Breast epithelium (tissue), 4 donors: ENCODE measurements around the gene AMD1. TPM values are rescaled to one million over a fixed set of nuclear protein-coding genes. Genes with fewer than 3 reads are reported as not detected.

ENCODE experiments used
- DNase-seq, 2 donors: peaks; one replicate each; pipeline ENCODE4 v3.0.0-alpha.2; 2019; ENCODE audit warnings: low spot score in 2 of 2
- H3K27ac ChIP-seq, 2 donors: fragments of 200-600 bp; sonication (generic) in 1 of 2; one replicate each; pipeline ENCODE4 v1.5.1; 2016 to 2019; ENCODE audit warnings: mild to moderate bottlenecking in 1 of 2
- H3K27me3 ChIP-seq, 2 donors: fragments of 200-600 bp; sonication (generic) in 1 of 2; one replicate each; pipeline versions ENCODE4 v1.5.1 to v1.6.0; 2017 to 2019; ENCODE audit warnings: control low read depth in 1 of 2, mild to moderate bottlenecking in 1 of 2
- H3K36me3 ChIP-seq: fragments of 200-600 bp; one replicate; pipeline ENCODE4 v1.5.1; 2019
- H3K4me1 ChIP-seq, 2 donors: fragments of 200-600 bp; sonication (generic); one replicate each; pipeline ENCODE4 v1.5.1; 2016 to 2019; ENCODE audit warnings: control low read depth in 1 of 2
- H3K4me3 ChIP-seq, 3 donors: fragments of 200-600 bp; sonication (generic); 1 replicate in 2 of 3; 2 replicates in 1 of 3; pipeline ENCODE4 v1.5.1; 2016 to 2019; ENCODE audit warnings: mild to moderate bottlenecking in 3 of 3, moderate library complexity in 2 of 3
- H3K9me3 ChIP-seq, 2 donors: fragments of 200-600 bp; sonication (generic) in 1 of 2; one replicate each; pipeline ENCODE4 v1.5.1; 2016 to 2019; ENCODE audit warnings: control low read depth in 1 of 2
- POLR2A ChIP-seq: fragments of 450-650 bp; IDR thresholded peaks from one replicate; pipeline ENCODE4 v1.6.1; 2016; ENCODE audit warnings: antibody characterized with exemption, mild to moderate bottlenecking, moderate library complexity
- POLR2AphosphoS5 ChIP-seq, 3 donors: sonication (generic); formaldehyde crosslinking; IDR thresholded peaks; one replicate each; pipeline ENCODE4 v1.6.1; 2017; ENCODE audit warnings: antibody characterized with exemption in 3 of 3
- intact Hi-C: fragments of 100-400 bp; cut with DNase I; formaldehyde crosslinking; loops from one replicate; pipeline ENCODE4 v1.15.1; 2023; ENCODE audit warnings: low total_unique reads
- total RNA-seq, 3 donors: library from RNA; depleted of rRNA; stranded (reverse); fragments of >200 nt; gene quantifications; one replicate each; pipeline ENCODE4 v1.1.0, GENCODE V29; 2016
- TF ChIP-seq, protein P1 (sequence below), 3 donors: fragments of 450-650 bp; IDR thresholded peaks; one replicate each; pipeline ENCODE4 v1.5.1; 2016 to 2017; ENCODE audit warnings: antibody characterized with exemption in 3 of 3, mild to moderate bottlenecking in 3 of 3, moderate library complexity in 3 of 3

Gene AMD1
- total RNA-seq, 3 donors from 2014 or later: 50.2 to 74.8 (median 73.4) TPM

- H3K27ac ChIP-seq: no peak overlapping the region
- H3K36me3 ChIP-seq: no peaks in the 10 kb centered on the region
- no peak for DNase-seq
- H3K4me3 ChIP-seq: no peak overlapping the region
- H3K27me3 ChIP-seq: no peaks in the 10 kb centered on the region
- no peak for TF ChIP-seq POLR2A
- TF ChIP-seq, protein P1, sequence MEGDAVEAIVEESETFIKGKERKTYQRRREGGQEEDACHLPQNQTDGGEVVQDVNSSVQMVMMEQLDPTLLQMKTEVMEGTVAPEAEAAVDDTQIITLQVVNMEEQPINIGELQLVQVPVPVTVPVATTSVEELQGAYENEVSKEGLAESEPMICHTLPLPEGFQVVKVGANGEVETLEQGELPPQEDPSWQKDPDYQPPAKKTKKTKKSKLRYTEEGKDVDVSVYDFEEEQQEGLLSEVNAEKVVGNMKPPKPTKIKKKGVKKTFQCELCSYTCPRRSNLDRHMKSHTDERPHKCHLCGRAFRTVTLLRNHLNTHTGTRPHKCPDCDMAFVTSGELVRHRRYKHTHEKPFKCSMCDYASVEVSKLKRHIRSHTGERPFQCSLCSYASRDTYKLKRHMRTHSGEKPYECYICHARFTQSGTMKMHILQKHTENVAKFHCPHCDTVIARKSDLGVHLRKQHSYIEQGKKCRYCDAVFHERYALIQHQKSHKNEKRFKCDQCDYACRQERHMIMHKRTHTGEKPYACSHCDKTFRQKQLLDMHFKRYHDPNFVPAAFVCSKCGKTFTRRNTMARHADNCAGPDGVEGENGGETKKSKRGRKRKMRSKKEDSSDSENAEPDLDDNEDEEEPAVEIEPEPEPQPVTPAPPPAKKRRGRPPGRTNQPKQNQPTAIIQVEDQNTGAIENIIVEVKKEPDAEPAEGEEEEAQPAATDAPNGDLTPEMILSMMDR (IDR thresholded peaks at IDR 0.05): no peak
- TF ChIP-seq POLR2AphosphoS5 (IDR thresholded peaks at IDR 0.05): no peak
- intact Hi-C loops: no loop called here
- H3K9me3 ChIP-seq: no peaks in the 10 kb centered on the region
- H3K4me1 ChIP-seq: no peaks in the 10 kb centered on the region
Observed at GRCh38 chr6:110853754-110854477, 20.7 kb upstream of the AMD1 start.

DNA sequence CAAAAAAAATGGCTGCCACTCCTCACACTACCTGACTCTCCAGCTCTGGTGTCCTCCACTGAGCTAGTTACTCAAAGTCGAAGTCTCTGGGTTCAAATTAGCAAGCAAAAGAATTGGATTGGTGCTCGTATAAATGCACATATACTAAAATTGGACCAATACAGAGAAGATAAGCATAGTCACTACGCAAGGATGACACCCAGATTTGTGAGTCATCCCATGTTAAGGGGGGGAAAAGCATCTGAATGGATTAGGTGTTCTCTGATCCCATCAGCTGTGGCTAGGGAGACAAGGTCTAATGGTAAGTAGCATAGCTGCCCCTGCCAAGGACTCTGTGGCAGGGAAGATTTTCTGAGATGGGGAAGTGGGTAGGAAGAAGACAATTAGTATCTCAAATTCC lies 18.3 kb upstream of the AMD1 start:
- H3K27me3 ChIP-seq: no peaks in the 10 kb centered on the region
- no peak for DNase-seq
- intact Hi-C loops: no loop called here
- H3K36me3 ChIP-seq: no peaks in the 10 kb centered on the region
- H3K27ac ChIP-seq: no peak overlapping the region
- TF ChIP-seq, protein P1 (IDR thresholded peaks at IDR 0.05): no peak
- TF ChIP-seq POLR2A (no peak), POLR2AphosphoS5 (IDR thresholded peaks at IDR 0.05) (no peak)
- no peaks in the 10 kb centered on the region for H3K4me1 ChIP-seq
- no peaks in the 10 kb centered on the region for H3K9me3 ChIP-seq
- no peak overlapping the region for H3K4me3 ChIP-seq

- no peak for TF ChIP-seq POLR2A
- TF ChIP-seq, protein P1 (IDR thresholded peaks at IDR 0.05): no peak
- no peak for TF ChIP-seq POLR2AphosphoS5 (IDR thresholded peaks at IDR 0.05)
- H3K4me1 ChIP-seq: no peaks in the 10 kb centered on the region
- H3K27ac ChIP-seq: no peak overlapping the region
- no peaks in the 10 kb centered on the region for H3K27me3 ChIP-seq
- no peaks in the 10 kb centered on the region for H3K9me3 ChIP-seq
- intact Hi-C loops: no loop called here
- H3K4me3 ChIP-seq: no peak overlapping the region
- no peak for DNase-seq
- H3K36me3 ChIP-seq: no peaks in the 10 kb centered on the region
Observed at GRCh38 chr6:110858016-110858415, 16.6 kb upstream of the AMD1 start.

DNA sequence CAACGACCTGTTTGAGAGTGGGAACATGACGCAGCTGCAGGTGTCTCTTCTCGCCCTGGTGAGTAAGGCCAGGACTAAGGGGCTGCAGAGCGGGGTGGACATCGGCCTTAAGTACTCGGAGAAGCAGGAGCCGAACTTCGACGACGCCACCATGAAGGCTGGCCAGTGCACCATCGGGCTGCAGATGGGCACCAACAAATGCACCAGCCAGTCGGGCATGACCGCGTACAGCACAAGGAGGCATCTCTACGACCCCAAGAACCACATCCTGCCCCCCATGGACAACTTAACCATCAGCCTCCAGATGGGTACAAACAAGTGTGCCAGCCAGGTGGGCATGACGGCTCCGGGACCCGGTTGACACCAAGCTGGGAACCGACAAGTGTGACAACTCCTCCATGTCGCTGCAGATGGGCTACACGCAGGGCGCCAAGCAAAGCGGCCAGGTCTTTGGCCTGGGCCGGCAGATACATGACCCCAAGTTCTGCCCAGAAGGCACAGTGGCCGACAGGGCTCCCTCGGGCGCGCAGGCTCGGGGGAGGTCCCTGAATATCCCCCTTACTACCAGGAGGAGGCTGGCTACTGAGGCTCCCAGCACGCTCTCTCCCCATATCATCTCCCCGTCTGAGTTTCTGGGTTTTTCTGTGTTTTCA lies 15.9 kb upstream of the AMD1 start:
- H3K27me3 ChIP-seq: no peaks in the 10 kb centered on the region
- no peak overlapping the region for H3K27ac ChIP-seq
- intact Hi-C loops: no loop called here
- no peaks in the 10 kb centered on the region for H3K9me3 ChIP-seq
- TF ChIP-seq POLR2A (no peak), POLR2AphosphoS5 (IDR thresholded peaks at IDR 0.05) (no peak)
- TF ChIP-seq, protein P1 (IDR thresholded peaks at IDR 0.05): no peak
- no peaks in the 10 kb centered on the region for H3K36me3 ChIP-seq
- DNase-seq: no peak
- H3K4me1 ChIP-seq: no peaks in the 10 kb centered on the region
- no peak overlapping the region for H3K4me3 ChIP-seq

GRCh38 chr6:110859335-110859792 lies 15.2 kb upstream of the AMD1 start:
- H3K4me3 ChIP-seq: peak overlapping the region in 1 of 3 donors; percentile 8
- H3K4me1 ChIP-seq: no peaks in the 10 kb centered on the region
- no peaks in the 10 kb centered on the region for H3K36me3 ChIP-seq
- no peak for DNase-seq
- TF ChIP-seq, protein P1 (IDR thresholded peaks at IDR 0.05): no peak
- no peak for TF ChIP-seq POLR2A
- TF ChIP-seq POLR2AphosphoS5 (IDR thresholded peaks at IDR 0.05): no peak
- no peaks in the 10 kb centered on the region for H3K9me3 ChIP-seq
- intact Hi-C loops: no loop called here
- H3K27ac ChIP-seq: no peak overlapping the region
- no peaks in the 10 kb centered on the region for H3K27me3 ChIP-seq
